CD4-positive, alpha-beta T cell treated with Interleukin-21 for 1 hour (primary cell): ENCODE results near the gene FAHD1.
"Not testable (repeated sequence)": the region's sequence is repeated elsewhere in the genome, so short reads cannot be mapped to it uniquely, and the experiment has no call there.

Experiments
- DNase-seq: peaks from one replicate; pipeline ENCODE4 v3.0.0-alpha.2; 2020

The FAHD1 gene

DNA sequence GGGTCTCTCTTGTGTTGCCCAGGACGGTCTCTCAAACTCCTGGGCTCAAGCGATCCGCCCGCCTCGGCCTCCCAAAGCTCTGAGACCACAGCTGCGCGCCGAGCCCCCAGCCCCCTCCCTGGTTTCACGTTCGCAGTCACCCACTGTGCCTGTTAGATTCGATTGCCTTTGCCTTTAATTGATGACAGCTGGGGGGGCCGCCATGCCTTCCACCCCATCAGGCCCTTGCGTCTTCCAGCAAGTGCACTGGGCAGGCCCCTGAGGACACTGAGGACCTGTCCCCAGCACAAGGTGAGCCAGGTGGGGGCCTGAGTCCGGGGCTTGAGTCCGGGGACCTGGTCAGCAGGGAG is 36.8 kb upstream of the FAHD1 start:
- no peak for DNase-seq

DNA sequence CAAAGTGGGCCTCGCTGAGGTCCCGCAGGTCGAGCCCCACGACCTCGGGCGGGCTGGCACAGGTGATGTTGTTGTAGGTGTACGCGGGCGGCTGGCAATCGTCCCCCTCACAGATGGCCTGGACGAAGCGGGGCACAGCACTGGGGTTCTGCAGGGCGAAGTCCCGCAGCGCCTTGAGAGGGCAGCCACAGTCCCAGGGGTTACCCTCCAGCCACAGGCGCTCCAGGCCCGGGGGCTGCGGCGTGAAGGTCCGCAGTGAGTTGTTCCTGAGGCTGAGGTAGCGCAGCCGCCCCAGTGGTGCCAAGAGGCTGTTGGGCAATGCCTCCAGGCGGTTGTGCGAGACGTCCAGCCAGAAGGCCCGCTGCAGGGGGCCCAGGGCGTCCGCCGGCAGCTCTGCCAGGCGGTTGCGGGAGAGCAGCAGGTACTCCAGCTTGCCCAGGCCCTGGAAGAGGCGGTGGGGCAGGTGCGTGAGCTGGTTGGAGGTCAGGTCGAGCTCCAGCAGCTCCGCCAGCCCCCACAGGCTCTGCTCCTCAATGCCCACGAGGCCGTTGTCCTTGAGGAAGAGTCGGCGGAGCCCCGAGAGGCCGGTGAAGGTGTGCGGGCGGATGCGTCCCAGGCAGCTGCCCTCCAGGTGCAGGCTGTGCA is 36.3 kb upstream of the FAHD1 start:
- DNase-seq, result no peak

DNA sequence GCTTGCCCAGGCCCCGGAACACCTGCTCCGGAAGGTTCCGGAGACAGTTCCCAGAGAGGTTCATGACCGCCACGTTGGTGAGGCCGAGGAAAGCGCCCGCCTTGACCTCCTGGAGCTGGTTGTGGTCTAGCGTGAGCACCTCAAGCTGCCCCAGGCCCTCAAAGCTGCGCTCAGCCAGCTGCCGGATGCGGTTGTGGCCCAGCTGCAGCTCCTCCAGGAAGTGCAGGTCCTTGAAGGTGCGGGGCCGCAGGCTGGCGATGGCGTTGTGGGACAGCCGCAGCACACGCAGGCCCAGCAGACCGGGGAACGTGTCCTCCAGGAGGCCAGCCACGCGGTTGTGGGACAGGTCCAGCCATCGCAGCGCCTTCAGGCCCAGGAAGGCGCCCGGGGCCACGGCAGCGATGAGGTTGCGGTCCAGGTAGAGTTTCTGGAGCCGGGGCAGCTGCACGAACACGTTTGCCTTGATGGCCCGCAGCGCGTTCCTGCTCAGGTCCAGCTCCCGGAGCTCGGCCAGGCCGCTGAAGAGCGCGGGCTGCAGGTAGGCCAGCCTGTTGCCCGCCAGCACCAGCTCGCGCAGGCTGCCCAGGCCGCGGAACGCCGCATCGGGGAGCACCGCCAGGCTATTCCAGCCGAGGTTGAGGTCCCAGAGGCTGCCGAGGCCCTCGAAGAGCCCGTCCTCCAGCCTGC is 35.6 kb upstream of the FAHD1 start:
- no peak for DNase-seq

DNA sequence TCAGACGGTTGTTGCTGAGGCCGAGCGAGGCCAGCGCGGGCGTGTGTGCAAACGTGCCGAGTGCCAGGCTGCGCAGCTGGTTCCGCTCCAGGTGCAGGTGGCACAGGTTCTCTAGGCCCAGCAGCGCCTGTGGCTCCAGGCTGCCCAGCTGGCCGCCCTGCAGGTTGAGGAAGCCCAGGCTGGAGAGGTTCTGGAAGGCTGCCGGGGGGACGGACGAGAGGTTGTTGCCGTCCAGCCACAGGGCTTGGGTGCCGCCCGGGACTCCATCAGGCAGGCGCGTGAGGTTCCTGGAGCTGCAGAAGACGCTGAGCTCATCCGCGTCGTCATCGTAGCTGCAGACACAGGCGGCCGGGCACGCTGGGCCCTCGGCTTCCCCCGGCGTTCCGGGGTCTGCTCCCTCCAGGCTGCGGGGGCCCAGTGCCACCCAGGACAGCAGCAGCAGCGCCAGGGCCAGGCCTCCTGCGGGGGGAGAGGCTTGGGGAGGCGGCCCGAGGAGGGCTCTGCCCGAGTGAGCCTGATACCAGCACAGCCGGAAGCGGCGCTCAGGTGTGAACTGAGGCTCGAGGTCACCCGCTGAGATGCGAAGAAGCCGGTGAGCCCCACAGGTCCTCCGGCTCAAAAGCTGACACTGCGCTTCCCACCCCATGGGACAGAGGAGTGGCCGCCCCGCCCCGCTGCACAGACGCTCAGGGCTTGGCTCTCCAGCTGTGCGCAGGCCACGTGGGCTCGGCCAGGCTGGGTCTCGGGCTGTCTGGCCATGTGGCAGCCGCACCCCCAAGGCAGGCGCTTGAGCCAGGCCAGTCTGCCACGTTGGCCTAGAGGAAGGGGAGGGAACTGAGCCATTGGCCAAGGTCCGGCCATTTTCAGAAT is 34.8 kb upstream of the FAHD1 start:
- no peak for DNase-seq

DNA sequence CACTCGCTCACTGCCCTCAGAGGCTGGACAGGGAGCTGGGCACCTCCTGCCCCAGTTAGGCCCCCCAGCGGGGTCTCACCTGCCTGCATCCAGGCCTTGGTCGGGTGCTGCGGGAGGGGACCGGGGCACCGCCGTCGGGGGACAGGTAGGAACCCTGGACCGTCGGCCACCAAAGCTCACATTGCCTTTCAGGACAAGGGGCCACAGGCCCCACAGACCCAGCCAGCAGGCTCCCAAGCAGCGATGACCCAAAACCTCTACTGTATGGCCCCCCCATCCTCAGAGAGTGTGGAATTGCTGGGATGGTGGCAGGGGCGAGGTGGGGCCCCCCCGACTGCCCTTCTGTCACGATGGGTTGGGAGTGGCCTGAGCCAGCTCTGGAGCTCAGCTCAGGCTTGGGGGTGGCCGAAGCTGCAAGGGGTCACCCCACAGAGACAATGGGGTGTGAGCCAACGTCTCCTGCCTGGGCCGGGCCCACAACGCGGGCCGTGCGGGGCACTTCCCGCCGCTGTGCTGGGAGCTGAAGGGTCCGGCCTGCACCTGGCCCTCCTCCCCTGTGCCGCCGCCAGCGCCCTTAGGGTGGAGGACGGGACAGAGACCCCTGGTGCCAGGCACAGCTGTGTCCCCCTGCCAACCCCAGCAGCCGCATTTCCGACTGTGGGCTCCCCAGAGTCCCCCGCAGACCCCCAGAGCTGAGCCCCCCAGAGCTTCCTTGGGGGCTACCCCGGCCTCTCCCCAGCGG is 34.0 kb upstream of the FAHD1 start:
- no peak for DNase-seq

DNA sequence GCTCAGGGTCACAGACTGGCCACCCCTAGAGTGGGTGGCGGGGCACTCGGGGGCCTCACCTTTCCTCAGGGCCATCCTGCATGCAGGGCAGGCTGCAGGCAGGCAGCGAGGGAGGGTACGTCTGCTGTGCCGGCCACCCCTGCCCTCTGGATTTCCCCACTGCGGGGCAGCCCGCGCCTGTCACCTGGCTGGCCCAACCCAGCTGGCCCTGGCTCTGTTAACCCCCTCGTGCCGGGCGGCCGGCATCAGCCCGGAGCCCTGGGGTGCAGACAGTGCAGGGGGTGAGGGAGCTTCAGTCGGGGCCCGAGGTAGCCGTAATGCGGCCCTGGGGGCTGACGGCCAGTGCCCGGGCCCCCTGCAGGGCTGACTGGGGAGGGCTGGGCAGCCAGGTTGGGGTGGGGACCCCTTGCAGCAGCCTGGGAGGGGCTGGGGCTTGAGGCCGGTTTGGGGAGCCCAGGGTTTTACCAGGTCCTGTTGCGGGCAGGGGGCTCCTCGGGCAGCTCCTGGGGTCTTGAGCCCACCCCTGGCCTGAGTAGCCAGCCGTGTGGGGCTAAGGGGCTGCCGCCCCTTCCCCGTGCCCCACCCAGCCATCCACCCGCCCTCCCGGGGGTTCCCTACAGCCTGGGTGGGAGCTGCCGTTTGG is 33.3 kb upstream of the FAHD1 start, which contains the start of gene IGFALS:
Gene IGFALS (minus strand): TSS at position 128 of the 643 bp plus-strand sequence. CDS start 53 bp downstream, at position 75.
- no peak for DNase-seq

DNA sequence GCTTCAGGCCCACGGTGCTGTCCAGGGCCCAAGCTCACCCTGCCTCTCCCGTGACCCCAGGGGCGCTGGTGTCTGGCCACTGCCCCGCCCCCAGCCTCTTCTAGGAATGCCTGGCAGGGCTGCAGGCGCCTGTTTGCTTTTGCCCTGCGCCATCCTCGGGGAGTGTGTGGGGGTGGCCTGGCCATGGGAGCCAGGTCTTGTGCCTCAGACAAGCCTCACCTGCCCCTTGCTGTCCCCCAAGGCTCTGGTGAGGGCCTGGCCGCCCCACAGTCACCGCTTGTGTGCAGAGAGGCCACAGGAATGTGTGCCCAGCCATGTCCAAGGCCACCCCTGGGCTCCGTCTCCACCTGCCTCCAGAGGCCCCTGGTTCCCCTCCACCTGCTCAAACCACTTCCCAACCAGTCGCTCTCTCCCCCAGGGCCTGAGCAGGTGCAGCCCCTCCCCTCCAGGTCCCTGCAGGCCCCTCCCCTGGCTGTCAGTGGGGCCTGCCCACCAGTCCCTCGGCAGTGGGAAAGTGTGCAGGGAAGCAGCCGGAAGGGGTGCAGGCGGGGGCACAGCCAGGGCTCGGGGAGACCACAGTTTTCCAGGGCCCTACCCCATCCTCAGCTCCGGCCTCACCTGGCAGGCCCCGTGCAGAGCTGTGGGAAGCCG is 32.7 kb upstream of the FAHD1 start:
- DNase-seq, result no peak

DNA sequence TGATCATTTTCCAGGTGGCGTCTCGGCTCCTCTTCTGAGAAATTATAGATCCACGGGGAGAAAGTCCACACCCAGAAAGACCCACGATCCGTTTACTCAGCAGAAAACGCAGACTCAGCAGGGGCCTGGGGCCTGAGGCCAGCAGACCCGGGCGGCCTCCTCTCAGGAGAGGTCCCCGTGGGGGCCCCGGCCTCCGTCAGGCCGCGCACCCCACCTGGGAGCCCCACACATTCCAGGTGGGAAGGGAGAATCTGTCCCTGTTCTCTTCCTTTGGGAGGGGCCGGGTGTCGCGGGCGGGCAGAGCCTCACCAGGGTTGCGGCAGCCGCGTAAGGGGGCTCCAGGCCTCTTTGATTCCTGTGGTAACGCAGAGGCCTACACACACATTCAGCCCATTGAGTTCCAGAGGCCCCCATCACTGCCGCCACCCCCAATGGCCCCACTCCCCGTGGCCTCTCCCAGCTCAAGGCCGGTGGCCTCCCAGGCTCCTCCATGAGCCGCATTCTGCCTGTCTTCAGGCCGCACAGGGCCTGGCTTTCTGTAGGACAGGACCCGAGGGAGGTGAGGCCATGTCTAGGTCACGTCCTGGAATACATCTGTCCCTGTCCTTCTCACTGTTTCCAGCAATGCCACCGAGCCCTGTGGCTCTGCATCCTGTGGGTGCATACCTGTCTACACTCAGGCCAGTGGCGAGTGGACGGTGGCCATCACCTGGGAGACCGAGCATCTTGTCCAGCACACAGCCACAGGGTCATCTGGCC is 31.9 kb upstream of the FAHD1 start:
- DNase-seq, result no peak

DNA sequence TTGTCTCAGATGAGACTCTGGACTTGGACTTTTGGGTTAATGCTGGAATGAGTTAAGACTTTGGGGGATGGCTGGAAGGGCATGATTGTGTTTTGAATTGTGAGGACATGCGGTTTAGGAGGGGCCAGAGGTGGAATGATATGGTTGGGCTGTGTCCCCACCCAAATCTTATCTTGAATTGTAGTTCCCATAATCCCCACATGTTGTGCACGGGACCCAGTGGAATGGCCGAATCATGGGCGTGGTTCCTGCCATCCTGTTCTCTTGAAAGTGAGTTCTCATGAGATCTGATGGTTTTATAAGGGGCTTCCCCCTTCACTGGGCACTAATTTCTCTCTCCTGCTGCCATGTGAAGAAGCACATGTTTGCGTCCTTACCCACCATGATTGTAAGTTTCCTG is 27.7 kb upstream of the FAHD1 start:
- not testable (repeated sequence) for DNase-seq

DNA sequence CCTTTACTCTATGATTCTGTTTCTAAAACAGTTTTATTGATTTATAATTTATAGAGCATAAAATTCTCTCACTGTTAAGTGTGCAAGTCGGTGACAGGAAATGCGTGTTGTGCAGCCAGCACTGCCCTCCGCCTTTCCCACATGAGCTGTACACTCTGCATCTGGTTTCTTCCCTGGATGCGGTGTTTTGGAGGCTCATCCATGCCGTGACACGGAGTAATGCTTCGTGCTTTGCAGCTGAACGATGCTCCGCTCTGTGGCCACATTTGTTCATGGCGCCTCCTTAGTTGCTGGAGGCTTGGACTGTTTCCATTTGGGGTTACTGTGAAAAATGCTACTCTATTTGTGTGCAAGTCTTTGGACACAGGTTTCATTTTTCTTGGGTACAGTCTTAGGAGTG is 26.3 kb upstream of the FAHD1 start:
- DNase-seq, result no peak

DNA sequence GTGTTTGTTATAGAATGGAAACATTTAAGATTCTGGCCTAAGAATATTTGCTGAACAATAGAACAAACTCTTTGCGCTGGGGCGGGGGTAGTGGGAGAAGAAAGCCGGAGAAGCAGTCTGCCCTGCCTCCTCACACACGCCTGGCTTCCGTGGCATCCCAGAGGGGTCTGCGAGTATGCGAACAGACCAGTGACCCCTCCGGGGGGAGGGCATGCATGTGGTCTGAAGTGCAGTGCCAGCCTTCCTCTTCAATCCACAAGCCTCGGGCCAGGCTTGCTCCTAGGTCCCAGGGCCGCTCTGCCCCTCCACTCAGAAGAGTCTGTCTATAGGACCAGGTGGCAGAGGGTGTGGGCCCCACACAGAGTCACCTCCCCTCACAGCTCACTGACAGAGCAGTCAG is 19.4 kb upstream of the FAHD1 start:
- DNase-seq, result no peak

DNA sequence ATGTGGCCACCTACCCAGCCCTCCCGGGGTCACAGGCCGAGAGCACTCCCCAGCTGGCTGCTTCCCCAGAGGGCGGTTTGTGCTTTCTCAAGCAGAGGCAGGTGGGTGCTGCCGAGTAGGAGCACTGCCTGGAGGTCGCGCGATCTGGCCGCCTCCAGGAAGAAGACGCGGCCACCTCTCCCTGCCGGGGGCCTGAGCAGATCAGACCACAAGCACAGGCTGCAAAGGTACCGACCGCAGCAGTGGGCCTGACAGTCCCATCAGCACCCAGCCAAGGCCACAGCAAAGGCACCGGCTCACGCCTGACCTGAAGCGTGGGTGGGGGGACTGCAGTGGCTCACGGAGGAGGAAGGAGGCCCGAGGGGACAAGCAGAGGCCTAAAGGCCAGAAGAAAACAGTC is 18.3 kb upstream of the FAHD1 start:
- no peak for DNase-seq

DNA sequence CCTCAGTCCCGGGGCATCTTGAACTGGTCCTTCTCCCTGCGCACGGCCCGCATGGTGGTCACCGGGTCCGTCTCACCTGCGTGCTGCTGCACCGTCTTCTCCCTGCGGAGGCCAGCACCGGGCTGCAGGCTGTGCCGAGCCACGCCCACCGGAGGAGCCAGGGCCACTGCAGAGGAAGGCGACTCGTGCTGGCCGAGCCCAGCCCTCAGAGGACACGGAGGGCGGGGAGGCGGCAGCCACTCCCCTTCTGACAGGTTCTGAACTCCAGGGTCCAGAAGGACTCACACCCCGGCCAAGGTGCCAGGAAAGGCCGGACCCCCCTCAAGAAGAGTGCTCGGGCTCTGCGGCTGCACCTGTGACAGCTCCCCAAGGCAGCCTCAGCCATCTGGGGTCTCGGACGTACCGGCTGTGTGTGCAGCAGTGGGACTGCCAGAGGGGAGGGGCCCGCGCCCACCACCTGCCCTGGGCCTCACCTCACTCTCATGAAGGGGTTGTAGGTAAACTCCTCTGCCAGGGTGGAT is 17.7 kb upstream of the FAHD1 start:
- no peak for DNase-seq

DNA sequence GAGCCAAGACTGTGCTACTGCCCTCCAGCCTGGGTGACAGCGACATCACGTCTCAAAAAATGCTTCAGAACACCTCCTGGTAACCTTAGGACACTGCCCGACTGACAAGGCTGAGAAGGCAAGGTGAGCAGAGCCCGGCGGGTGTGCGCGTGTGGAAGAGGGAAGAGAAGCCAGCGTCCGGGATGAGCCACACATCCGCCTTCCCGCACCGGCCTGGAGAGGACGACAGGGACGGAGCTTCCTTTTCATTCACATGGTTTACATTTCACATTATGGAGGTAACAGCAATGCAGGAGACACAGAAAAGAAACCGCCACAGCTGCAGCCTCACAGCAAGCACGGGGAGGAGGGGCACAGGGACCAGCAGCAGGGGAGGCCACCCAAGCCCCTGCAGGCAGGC is 16.9 kb upstream of the FAHD1 start:
- DNase-seq, result no peak

DNA sequence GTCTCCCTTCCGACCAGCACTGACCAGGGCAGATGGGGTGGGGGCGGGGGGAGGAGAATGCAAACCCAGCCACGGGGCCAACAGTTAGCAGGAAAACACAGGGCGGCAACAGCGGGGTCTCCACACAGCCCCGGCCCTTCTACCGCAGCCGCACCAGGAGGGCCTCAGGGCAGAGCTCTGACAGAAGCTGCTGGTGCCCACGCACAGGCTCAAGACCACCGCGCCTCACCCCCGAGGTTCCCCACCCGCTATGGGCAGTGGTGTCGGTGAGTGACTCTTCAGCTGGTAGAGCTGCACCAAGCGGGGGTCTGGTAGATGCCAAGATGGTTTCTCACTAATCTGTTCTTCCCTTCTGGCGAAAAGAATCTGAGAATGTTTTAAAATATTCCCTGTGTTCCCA is 16.5 kb upstream of the FAHD1 start:
- no peak for DNase-seq

DNA sequence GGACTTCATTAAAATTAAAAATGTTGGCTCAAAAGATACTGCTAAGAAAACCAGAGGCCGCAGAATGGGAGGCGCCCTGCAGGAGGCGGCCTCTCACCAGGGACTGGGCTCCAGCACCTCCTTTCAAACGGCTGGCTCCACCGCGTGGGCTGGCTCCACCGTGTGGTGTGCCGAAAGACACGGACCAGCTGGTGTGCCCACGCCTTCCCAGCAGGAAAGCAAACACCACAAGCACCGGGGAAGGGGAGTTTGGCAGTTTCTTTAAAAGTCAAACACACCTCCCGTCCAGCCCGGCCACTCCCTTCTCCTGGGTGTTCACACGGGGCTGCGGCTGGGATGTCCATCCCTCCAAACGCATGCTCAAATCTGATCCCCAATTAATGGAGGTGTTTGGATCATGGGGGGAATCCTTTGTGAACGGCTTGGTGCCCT is 14.3 kb upstream of the FAHD1 start:
- DNase-seq, result peak; percentile 37

DNA sequence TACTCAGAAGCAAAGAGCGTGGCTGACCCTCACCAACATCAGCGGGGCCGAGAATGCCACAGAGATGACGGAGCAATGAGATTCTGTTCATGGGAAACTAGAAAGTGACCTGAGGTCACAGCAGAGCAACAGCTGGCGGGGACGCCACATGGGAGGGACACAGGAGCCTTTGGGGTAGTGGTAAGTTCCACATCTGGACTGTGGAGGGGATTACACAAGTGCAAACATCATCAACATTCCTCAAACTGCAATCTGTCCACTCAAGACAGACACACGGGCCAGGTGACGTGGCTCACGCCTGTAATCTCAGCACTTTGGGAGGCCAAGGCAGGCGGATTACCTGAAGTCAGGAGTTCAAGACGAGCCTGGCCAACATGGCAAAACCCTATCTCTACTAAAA is 11.5 kb upstream of the FAHD1 start:
- DNase-seq, result no peak

DNA sequence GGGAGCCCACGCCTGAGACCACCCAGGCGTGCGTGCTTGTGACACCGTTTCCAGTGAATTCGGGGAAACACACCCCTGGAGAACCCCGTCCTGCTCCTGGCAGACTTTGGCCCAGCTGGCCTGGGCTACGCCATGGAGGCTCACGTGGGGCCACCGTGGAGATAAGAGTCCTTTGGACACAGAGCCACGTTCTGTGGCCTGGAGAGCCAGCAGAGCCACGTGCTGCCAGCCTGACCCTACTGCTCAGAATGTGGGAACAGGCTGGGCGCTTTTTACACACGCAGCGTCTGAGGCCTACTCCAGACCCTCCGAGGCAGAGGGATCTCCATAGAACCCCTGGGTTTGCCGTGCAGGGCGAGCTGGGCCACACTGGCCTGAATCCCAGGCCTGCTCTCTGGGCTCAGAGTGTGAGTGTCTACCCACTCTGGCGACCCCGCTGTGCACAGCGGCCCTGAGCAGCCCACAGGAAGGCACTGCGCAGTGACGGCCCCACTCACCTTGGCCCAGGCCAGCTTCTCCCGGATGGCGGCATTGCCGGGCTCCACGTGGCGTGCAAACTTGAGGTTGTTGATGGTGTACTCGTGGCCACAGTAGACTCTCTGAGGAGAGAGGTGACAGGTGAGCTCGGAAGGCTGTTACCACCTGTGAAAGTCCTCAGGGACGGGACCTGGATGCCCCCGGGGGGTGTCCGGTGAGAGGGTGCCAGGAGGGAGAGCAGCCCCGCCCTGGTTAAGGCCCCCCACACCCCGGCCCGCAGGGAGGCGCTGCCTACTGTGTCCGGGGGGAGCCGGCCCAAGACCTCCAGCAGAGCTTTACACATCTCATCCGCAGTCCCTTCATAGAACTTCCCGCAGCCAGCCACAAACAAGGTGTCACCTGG is 10.4 kb upstream of the FAHD1 start:
- DNase-seq, result no peak

DNA sequence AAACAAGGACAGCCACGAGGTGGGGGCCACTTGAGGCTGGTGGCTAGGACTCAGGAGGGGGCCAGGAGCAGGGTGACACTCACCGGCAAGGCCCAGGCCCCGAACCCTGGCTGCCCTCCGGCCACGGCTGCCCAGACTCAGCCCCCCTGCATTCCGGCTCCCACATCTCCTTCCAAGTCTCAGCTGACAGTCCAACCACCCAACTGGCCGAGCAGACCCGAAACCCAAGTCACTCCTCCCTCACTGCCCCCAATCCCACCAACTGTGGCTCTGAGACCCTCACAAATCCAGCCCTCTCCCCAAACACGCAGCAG is 9.8 kb upstream of the FAHD1 start:
- no peak for DNase-seq

DNA sequence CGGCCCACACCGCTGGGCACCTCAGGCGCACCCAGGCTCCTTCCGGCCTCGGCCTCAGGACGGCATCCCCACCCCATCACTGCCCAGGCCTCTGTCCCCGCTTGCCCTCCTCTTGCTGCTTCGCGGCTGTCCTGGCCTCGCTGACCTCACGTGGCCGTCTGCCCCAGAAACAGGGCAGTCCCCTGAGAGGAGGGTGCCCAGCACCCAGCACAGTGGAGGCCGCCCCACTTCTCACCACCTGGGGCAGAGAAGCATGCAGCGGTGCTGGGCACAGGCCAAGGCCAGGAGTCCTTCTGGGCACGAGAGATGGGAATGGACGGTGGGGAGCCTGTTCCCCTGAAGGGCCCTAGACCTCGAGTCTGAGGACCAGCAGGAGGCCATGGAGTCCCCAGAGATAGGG is 9.3 kb upstream of the FAHD1 start:
- no peak for DNase-seq
